GM12878 (cell line): ENCODE results near the gene PCGF6. TPM values are rescaled to one million over a fixed set of nuclear protein-coding genes. Genes with fewer than 3 reads are reported as not detected.

Source experiments
- BCLAF1 ChIP-seq: fragments of 450-650 bp; IDR thresholded peaks from 2 replicates; pipeline ENCODE4 v1.6.1; 2017; ENCODE audit warnings: antibody characterized with exemption, mild to moderate bottlenecking, moderate library complexity
- BHLHE40 ChIP-seq, 2 experiments: fragments of 450-650 bp in 1 of 2; IDR thresholded peaks; 2 replicates each; pipeline ENCODE4 v1.6.1; 2011 to 2017; ENCODE audit warnings: low read depth in 2 of 2, borderline replicate concordance in 1 of 2, improper control_type of control experiment in 1 of 2, low read length in 1 of 2, mild to moderate bottlenecking in 1 of 2
- CEBPB ChIP-seq, 2 experiments: fragments of 150-350 bp in 1 of 2; IDR thresholded peaks; 2 replicates each; pipeline ENCODE4 v1.6.1; 2012 to 2014; ENCODE audit warnings: low read depth in 2 of 2, low read length in 2 of 2, borderline replicate concordance in 1 of 2, inconsistent platforms in 1 of 2
- EZH2 ChIP-seq: IDR thresholded peaks from 2 replicates; pipeline ENCODE4 v1.6.1; 2012; ENCODE audit warnings: low read depth, mild to moderate bottlenecking, control low read depth, inconsistent platforms, low read length, borderline replicate concordance; ENCODE audit not compliant: control insufficient read depth
- IRF3 ChIP-seq: fragments of 450-650 bp; IDR thresholded peaks from 2 replicates; pipeline ENCODE4 v1.6.1; 2014; ENCODE audit warnings: mild to moderate bottlenecking
- IRF4 ChIP-seq: IDR thresholded peaks from 2 replicates; pipeline ENCODE4 v1.6.1; 2011; ENCODE audit warnings: low read depth, low read length
- KAT2A ChIP-seq: conservative IDR thresholded peaks from 2 replicates; pipeline ENCODE4 v1.6.1; 2011; ENCODE audit warnings: low read depth, low read length; ENCODE audit not compliant: control insufficient read depth
- NKRF ChIP-seq: fragments of 450-650 bp; conservative IDR thresholded peaks from 2 replicates; pipeline ENCODE4 v1.6.1; 2017; ENCODE audit warnings: mild to moderate bottlenecking, moderate library complexity
- RAD21 ChIP-seq: IDR thresholded peaks from 2 replicates; pipeline ENCODE4 v1.6.1; 2011; ENCODE audit warnings: mild to moderate bottlenecking, low read depth, low read length, moderate library complexity; ENCODE audit not compliant: insufficient read depth
- RELB ChIP-seq: fragments of 450-650 bp; IDR thresholded peaks from 2 replicates; pipeline ENCODE4 v1.6.1; 2017; ENCODE audit warnings: low read depth, mild to moderate bottlenecking, moderate library complexity
- SP1 ChIP-seq: IDR thresholded peaks from one replicate; pipeline ENCODE4 v1.6.1; 2011; ENCODE audit warnings: low read depth, low read length
- SUPT20H ChIP-seq: IDR thresholded peaks from 2 replicates; pipeline ENCODE4 v1.6.1; 2011; ENCODE audit warnings: low read depth, mild to moderate bottlenecking, low read length, moderate library complexity, borderline replicate concordance; ENCODE audit not compliant: control insufficient read depth
- TAF1 ChIP-seq: IDR thresholded peaks from 2 replicates; pipeline ENCODE4 v1.6.1; 2011; ENCODE audit warnings: mild to moderate bottlenecking, low read depth, low read length, borderline replicate concordance
- YY1 ChIP-seq: IDR thresholded peaks from 2 replicates; pipeline ENCODE4 v1.6.1; 2011; ENCODE audit warnings: low read depth, mild to moderate bottlenecking, low read length
- ZBTB11 ChIP-seq: fragments of 450-650 bp; formaldehyde crosslinking; IDR thresholded peaks from 2 replicates; pipeline ENCODE4 v1.5.0; 2022; ENCODE audit warnings: mild to moderate bottlenecking, missing genetic modification characterization
- ZZZ3 ChIP-seq: IDR thresholded peaks from 2 replicates; pipeline ENCODE4 v1.6.1; 2011; ENCODE audit warnings: low read depth; ENCODE audit not compliant: control insufficient read depth, insufficient read length
- polyA plus RNA-seq, 11 experiments: library from polyadenylated mRNA; depleted of rRNA in 4 of 11; unstranded in 6 of 11; stranded (reverse) in 5 of 11; fragments of >200 nt; fragmentation: Nextera tagmentation in 4 of 11; fragmentation: Illumina TruSeq in 1 of 11; extraction: Ambion mirVana in 4 of 11; extraction: Trizol in 1 of 11; gene quantifications; 1 replicate in 1 of 11; 2 replicates in 10 of 11; pipeline versions ENCODE4 v1.2.1 to v1.2.3, GENCODE V29; 2011 to 2016; ENCODE audit warnings: inconsistent platforms in 2 of 11, missing spikeins in 2 of 11, low read depth in 1 of 11
- total RNA-seq, 4 experiments: library from RNA; depleted of rRNA in 3 of 4; stranded (reverse); fragments of >200 nt in 3 of 4; fragmentation: Illumina TruSeq in 1 of 4; extraction: Trizol in 1 of 4; gene quantifications; 2 replicates each; pipeline versions ENCODE4 v1.2.1 to v1.2.3, GENCODE V29; 2013 to 2021

The PCGF6 gene
- total and polyA plus RNA-seq, 10 of the 15 experiments (the other 5 are each of a cell fraction or from before 2014, with no cell fraction given): 6.5 to 19.1 (median 12.7) TPM

- TF ChIP-seq NKRF (no peak), EZH2 (no peak), TAF1 (no peak), ZBTB11 (CRISPR knock-in tag) (no peak), SP1 (no peak), YY1 (peak; percentile 72), BCLAF1 (no peak), RELB (no peak), ZZZ3 (no peak), IRF4 (no peak), BHLHE40 (IDR thresholded peaks at IDR 0.05; ENCODE audit: borderline replicate concordance in 1 of 2, low read depth in 2 of 2, low read length in 1 of 2) (0 out of 4 replicates have a peak, but pooled peaks of 1 of the 2 experiments have one; percentile 32), KAT2A (no peak), SUPT20H (no peak), CEBPB (IDR thresholded peaks at IDR 0.05; ENCODE audit: borderline replicate concordance in 1 of 2, low read depth in 2 of 2, low read length in 2 of 2) (no peak), RAD21 (no peak), IRF3 (no peak)
Measured at GRCh38 chr10:103350517-103351260, at the start of gene PCGF6 (continued).
